Measurements from ENCODE around the gene POFUT1. TPM values are rescaled to one million over a fixed set of nuclear protein-coding genes. Genes with fewer than 3 reads are reported as not detected.
"Not testable (repeated sequence)": the region's sequence is repeated elsewhere in the genome, so short reads cannot be mapped to it uniquely, and the experiment has no call there.

Gene POFUT1
- polyA plus RNA-seq, 1 donor, result 25.7 TPM

DNA sequence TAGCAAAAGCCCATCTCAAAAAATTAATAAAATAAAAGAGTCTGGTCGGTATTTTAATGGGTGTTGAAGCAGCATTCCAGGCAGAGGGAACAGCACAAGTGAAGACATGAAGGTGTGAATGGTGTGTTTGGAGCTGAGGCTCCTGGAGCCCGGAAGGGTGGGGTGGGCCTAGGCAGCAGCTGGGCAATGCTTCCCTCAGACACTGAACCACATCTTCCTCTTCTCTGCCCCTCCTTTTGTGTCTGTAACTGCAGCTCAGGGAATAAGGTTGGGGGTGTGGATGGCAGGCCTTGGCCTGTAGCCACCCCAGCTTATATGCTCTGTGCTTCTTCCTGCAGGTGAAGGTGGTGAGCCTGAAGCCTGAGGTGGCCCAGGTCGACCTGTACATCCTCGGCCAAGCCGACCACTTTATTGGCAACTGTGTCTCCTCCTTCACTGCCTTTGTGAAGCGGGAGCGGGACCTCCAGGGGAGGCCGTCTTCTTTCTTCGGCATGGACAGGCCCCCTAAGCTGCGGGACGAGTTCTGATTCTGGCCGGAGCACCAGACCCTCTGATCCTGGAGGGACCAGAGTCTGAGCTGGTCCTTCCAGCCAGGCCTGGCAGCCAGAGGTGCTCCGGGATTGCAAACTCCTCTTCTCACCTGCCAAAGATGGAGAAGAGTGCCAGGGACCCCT, 26.6 kb downstream of the POFUT1 start:
- DNase-seq (ENCODE audit: low read depth), result no peak

DNA sequence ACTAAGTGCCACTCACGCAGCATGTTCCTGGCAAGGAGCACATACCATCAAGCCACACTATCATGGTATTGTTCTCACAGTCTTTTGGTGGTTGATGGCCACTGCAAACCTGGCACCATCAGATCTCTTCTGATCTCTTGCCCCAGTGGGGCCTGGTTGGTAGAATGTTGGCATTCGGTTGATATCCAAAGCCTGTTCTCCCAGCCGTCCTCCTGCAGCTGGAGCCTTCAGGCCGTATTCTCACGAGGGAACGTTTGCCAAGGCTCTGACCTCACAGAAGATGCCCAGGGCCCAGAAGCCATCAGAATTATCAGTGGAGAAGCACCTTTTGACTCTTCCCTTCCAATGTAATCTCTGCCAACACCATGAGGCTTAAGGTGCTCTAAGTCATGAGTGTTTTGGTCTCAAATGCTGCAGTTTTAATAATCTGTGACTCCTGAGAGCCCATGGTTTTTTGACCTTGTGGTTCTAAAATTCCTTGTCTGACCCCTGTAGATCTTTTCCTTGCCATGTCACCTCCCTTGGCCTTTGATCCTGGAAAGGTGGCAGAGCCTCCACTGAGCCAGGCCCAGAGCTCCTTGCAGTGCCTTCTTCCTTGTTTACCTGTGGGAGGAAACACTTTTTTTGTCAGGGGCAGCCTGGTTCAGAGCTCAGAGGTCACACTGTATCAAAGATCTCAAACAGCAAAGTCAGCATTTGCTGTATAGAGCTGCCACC, 27.8 kb downstream of the POFUT1 start:
- DNase-seq (ENCODE audit: low read depth), result no peak

DNA sequence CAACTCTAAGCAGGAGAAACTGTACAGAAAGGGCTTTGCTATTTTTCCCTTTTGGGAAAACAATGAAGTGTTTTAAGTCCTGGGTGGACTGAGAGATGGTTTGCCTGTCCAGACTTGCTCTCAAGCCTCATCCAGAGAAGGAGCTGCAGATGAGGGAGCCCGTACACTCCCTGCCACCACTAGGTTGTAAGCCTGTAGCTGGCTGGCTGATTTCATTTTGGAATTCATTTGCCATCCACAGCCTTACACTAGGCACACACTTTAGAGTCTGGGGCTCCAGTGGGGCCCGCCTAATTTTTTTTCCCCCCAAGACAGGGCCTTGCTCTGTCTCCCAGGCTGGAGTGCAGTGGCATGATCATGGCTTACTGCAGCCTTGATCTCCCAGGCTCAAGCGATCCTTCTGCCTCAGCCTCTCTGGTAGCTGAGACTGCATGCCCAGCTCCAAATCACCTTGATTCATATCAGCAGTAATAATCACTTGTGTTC, 28.4 kb downstream of the POFUT1 start:
- no peak for DNase-seq (ENCODE audit: low read depth)

DNA sequence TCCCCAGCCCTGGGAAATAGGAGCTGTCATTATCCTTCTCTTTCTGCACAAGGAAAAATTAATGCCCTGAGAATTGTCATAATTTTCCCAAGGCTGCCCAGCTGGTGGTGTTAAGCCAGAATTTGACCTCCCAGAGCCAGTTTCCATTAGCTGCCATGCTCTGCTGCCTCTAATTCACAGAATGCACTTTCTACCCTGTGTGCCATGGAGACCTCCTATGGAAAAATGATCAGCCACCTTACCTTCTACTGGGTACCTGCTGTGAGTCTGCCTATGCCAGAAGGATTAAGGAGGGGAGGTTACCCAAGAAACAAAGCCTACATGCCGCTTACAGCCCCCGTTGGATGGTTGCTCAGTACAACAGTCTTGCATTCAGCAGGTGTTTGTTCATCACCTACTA, 29.1 kb downstream of the POFUT1 start:
- DNase-seq (ENCODE audit: low read depth), result no peak

DNA sequence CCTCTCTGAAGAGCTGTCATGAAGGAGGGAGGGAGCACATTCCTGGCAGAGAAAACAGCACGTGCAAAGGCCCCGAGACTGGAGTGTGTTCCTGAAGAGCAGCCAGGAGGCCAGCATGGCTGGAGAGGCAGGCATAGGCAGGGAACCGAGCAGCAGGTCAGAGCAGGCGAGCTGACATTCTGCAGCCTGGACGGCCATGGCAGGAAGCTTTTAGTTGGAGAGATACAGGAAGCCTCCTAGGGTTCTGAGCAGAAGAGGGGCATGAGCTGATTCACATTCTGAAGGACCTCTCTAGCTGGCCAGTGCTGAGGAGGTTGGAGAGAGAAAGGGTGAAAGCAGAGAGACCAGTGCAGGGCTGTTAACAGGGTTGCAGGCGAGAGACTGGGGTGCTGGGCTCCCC, 29.7 kb downstream of the POFUT1 start:
- DNase-seq (ENCODE audit: low read depth), result no peak

DNA sequence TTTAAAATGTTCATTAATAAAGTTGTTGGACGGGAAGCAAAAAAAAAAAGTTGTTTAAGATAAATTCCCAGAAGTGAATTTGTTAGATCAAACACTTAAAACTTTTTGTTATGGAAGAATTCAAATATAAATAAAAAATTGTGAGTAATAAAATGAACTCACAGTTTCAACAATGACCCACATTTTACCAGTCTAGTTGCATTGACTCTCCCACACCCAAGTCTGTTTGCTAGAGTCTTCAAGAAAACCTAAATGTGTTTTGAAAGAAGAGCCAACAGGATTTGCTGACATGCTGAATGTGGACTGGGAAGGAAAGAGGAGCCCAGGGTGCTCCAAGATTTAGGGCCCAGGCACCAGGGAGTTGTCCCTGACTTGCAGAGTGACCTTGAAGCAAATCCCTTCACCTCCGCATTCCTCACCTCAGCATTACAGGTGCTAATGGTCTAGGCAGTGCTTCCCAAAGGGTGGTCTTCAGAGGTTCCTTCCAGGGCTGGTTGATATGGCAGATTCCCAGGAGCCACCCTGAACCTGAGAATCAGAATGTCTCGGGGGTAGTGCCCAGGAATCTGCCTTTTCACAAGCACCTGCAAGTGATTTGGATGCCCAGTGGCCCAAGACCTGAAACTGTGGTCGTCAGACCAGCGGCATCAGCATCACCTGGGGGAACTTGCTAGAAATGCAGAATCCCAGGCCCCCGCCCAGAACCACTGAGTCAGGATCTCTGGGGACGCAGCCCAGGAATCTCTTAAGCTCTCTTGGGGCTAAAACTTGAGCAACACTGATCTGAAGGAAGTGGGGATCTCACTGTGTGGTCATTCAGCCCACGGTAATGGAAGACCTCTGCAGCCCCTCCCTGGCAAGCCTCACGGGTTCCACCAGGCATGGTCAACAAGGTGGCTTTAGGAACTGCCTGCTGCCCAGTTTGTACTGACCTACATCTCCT, 31.1 kb downstream of the POFUT1 start:
- DNase-seq (ENCODE audit: low read depth), result no peak

DNA sequence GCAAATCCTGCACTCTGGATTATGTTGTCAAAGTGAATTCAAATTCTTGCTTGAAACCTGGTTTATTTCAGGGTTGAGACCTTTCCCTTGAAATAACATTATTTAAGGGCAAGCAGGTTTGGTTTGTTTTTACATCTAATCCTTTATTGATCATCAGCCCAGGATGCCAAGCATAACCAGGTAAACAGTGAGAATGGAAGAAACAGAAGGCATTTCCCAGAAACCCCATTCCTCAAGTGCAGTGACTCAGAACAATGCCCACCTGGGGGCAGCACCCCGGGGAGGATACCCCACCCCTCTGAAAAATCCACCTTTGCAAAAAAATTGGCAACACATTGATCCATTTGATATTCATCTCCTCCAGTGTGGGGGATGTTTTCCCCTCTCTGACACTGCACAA, 32.5 kb downstream of the POFUT1 start:
- no peak for DNase-seq (ENCODE audit: low read depth)

DNA sequence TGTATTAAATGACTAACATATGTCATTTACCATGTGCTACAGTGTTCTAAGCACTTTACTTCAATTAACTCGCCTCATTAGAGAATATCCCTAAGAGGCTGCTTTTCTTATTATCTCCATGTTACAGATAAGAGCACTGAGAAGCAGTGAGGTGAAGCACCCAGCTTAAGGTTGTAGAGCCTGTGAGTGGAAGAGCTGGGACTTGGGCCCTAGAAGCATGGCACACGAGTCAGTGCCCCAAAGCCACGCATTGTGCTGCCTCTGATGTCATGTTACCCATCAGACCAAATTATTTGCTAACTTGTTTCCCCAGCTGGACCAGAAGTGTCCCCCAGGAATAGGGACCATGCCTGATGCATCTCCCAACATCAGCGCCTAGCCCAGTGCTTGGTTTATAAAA, 34.1 kb downstream of the POFUT1 start:
- no peak for DNase-seq (ENCODE audit: low read depth)

DNA sequence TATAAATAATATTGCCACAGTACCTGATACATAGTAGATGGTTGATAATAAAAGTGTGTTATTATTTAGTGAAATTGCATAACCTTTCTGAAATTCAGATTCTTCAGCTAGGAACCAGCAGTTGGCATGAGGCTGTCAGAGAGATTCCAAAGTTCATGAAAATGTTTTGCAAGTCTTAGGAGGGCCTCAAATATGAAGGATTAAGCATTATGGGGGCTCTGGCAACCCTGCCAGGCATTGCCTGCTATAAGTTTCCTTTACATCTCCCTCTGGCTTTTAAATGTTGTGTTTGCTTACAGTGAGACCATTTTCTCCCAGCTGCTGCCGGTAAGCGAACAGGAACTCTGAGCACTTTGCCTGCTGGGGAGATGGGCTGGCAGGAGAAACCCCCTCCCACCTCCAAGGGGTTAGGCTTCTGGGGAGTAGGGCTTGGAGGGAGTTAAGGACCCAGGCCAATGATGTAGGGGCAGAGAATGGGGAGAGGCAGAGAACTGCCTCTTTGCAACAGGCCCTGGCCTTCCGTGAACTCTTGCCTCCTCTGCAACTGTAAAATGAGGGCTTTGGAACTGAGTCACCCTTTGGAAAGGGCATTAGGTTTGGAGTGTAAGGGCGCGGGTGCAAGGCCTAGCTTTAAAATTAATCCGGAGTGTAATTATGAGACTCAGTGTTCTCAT, 36.6 kb downstream of the POFUT1 start:
- no peak for DNase-seq (ENCODE audit: low read depth)

DNA sequence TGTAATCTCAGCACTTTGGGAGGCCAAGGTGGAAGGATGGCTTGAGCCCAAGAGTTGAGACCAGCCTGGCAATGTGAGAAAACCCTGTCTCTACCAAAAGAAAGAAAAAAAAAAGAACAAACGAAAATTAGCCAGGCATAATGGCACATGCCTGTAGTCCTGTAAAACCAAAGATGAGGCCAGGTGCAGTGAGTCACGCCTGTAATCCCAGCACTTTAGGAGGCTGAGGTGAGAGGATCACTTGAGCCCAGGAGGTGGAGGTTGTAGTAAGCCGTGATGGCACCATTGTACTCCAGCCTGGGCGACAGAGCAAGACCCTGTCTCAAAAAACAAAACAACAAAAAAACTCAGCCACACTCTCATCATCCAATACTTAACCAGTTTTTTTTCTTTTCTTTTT, 37.3 kb downstream of the POFUT1 start:
- DNase-seq (ENCODE audit: low read depth), result no peak

DNA sequence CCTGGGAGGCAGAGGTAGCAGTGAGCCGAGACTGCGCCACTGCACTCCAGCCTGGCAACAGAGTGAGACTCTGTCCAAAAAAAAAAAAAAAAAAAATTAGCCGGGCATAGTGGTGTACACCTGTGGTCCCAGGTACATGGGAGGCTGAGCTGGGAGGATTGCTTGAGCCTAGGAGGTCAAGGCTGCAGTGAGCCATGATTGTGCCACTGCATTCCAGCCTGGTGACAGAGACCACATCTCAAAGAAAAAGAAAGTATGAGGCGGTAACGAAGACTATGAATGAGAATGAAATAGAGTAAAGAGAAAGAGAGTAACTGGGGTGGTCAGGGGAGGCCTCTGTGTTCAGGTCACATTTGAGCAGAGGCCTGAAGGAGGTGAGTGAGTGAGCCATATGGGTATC, 38.5 kb downstream of the POFUT1 start:
- DNase-seq (ENCODE audit: low read depth), result not testable (repeated sequence)

DNA sequence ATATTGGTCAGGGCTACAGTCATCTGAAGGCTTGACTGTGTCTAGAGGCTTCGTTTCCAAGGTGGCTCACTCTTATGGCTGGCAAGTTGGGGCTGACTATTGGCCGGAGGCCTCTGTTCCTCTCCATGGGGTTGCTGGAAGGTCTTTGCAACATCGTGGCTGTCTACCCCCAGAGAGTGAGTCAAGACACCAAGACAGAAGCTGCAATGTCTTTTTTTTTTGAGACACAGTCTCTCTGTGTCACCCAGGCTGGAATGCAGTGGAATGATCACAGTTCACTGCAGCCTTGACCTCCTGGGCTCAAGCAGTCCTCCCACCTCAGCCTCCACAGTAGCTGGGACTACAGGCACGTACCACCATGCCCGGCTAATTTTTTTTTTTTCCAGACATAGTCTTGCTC, 40.4 kb downstream of the POFUT1 start:
- no peak for DNase-seq (ENCODE audit: low read depth)

DNA sequence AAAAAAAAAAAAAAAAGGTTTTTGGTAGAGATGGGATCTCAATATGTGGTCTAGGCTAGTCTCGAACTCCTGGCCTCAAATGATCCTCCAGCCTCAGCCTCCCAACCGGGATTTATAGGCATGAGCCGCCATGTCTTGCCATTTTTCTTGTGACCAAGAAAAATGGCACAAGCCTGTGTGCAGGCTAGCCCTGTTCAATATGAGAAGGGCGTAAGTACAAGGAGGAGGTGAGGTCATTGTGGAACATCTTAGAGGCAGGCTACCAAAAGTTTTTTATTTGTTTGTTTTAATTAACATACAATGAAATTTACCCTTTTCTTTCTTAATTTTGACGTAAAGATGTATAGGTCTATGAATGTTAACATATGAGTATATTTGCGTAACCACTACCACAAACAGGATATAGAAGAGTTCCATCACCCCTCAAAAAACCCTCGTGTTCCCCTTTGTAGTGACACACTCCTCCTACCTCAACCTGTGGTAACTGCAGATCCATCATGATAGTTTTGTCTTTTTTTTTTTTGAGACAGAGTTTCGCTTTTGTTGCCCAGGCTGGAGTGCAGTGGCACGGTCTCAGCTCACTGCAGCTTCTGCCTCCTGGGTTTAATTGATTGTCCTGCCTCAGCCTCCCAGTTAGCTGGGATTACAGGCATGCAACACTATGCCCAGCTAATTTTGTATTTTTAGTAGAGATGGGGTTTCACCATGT, 41.5 kb downstream of the POFUT1 start:
- DNase-seq (ENCODE audit: low read depth), result no peak

DNA sequence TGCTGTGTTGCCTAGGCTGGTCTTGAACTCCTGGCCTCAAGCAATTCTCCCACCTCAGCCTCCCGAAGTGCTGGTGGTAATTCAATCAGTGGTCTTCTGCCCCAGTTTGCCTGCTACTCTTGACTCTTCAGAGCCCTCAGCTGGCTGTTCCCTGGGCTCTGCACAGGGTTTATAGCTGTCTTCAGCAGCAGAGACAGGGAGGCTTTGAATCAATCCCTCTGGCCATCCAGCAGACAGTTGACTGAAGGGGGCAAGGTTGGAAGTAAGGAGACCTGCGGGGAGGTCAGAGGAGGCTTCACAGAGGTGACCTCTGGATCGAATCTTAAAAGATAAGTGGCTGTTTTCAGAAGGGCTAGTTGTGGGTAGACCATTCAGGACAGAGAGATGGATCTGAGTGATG, 43.8 kb downstream of the POFUT1 start:
- no peak for DNase-seq (ENCODE audit: low read depth)

DNA sequence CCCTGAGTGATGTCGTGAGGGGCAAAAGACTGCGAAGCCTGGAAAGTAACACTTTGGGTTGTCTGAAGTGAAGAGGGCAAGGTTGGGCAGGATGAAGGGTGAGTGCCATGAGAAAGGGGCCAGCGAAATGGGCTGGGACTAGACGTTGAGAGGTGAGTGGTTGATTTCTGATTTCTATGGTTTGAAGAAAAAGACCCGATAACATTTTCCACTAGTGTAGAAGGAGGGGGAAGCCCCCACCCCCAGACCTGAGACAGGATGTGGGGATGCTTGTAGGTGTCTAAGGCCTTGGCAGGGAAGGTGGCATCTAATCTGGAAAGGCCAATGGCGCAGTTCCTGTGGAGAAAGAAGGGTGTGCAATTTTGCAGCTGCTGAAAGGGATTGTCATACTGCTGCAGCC, 44.5 kb downstream of the POFUT1 start:
- no peak for DNase-seq (ENCODE audit: low read depth)

DNA sequence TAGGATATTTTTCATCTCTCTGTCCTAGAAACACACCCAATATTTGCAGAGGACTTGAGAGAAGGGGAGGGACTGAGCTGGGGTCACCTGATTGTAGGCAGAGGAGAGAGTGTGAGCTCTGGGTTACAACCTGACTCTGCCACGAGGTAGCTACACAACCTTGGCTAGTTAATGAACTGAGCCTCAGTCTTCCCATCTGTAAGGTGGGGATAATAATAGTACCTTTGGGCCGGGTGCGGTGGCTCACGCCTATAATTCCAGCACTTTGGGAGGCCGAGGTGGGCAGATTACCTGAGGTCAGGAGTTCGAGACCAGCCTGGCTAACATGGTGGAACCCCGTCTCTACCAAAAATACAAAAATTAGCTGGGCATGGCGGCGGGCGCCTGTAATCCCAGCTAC, 53.3 kb downstream of the POFUT1 start:
- DNase-seq (ENCODE audit: low read depth), result not testable (repeated sequence)

DNA sequence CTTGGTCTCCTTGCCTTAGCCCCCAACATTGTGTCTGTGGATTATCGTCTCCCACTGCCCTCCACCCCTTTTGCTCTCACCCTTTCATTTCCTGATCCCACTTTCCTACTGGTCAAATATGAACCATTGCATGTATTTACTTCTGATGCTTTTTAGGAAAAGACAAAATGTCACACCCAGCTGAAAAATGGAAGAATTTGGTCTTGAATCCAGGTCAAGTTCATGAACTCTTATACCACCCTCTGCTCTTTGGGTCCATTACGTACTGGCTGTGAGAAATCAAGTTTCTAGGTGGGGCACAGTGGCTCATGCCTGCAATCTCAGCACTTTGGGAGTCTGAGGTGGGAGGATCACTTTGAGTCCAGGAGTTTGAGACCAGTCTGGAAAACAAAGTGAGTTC, 54.0 kb downstream of the POFUT1 start:
- no peak for DNase-seq (ENCODE audit: low read depth)

DNA sequence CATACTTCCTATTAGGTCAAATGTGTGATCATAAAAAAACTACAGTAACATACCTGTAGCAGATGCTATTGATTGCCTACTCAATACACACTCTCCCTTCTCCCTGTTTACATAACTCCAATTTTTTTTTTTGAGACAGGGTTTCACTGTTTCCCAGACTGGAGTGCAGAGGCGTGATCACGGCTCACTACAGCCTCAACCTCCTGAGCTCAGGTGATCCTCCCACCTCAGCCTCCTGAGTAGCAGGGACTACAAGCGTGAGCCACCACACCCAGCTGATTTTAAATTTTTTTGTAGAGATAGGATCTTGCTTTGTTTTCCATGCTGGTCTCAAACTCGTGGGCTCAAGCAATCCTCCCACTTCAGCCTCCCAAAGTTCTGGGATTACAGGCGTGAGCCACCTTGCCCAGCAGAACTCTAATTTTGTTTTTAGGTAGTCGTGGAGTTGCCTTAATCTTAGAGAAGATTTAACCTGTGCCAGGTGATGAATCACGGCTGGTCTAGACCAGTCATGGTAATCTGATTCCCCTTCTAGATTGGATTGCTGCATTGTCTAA, 55.8 kb downstream of the POFUT1 start:
- no peak for DNase-seq (ENCODE audit: low read depth)

DNA sequence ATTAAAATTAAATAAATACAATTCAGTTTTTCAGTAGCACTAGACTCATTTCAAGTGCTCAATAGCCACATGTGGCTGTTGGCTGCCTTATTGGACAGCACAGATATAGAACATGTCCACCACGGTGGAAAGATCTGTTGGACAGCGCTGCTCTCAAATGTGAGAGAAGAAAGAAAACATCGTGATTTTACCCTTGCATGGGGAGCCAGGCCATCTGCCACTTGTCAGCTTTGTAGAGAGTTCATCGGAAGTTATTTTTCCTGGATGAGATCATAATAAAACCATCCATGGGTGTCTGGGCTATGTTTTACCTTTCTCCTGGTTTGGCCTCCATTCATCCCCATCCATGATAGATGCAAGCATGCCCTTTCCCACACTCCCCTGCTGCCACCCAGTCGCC, 63.9 kb downstream of the POFUT1 start:
- no peak for DNase-seq (ENCODE audit: low read depth)

DNA sequence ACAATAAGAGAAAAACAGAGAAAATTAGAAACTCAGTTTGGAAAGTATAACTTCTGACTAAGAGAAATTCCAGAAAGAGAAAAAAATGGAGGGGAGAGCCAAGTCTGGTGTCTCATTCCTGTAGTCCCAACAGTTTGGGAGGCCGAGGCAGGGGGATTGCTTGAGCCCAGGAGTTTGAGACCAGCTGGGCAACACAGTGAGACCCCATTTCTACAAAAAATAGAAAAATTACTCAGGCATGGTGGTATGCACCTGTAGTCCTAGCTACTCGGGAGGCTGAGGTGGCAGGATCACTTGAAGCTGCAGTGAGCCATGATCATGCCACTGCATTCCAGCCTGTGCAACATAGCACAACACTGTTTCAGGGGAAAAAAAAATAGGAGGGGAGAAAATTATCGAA, 66.7 kb downstream of the POFUT1 start:
- DNase-seq (ENCODE audit: low read depth), result no peak

DNA sequence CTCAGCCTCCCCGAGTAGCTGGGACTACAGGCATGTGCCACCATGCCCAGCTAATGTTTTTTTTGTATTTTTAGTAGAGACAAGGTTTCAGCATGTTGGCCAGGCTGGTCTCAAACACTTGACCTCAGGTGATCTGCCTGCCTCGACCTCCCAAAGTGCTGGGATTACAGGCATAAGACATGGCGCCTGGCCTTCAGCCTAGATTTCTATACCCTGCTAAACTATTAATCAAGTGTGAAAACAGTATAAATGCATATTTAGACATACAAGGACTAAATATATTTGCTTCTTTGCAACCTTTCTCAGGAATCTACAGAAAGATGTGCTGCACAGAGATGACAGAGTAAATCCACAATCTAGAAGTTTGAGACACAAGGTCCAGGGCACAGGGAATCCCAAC, 67.5 kb downstream of the POFUT1 start:
- not testable (repeated sequence) for DNase-seq (ENCODE audit: low read depth)
